GM12874 (cell line): Measurements from ENCODE around the gene IL23R.

Source experiments
- TF ChIP-seq, protein P1 (sequence below): IDR thresholded peaks from 2 replicates; pipeline ENCODE4 v1.5.1; 2011; ENCODE audit warnings: low read depth, mild to moderate bottlenecking, control low read depth, low read length, moderate library complexity; ENCODE audit not compliant: insufficient read depth

IL23R gene

DNA sequence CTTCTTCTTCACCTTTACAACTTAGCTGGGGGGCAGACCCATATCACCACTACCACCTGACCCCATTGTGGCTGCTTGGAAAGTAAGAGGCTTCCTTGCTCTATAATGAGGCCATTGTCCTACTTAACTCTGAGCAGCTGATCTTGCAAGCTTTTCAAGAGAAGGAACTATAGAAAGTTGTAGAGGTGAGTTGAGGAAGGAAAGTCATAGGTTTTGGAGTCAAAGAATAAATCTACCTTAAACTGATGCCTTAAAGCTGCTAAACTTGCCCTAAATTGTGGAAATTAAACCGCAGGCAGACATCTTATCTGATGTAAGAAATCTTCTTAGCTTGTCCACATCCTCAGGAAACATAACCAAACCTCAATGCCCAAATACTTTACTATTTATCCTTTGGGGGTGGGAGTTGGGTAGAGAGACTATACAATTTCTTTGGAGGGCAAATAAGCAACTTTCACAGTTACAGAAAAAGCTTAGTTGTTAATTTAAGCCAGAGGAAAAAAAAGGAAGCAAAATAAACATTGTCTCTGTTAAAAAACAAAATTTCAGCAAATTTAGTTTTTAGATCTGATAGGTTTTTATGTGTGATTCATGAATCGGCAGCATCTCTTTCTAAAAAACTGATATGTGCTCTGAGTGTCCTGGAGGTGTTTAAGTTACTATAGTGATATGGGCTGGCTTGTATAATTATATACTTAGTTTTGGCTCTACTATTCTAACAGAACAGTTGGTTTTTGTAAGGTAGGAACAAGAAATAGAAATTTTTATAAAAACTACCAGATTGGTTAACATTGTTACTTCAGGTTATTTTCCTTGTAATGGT is 4.7 kb downstream of the IL23R start:
- TF ChIP-seq, protein P1, sequence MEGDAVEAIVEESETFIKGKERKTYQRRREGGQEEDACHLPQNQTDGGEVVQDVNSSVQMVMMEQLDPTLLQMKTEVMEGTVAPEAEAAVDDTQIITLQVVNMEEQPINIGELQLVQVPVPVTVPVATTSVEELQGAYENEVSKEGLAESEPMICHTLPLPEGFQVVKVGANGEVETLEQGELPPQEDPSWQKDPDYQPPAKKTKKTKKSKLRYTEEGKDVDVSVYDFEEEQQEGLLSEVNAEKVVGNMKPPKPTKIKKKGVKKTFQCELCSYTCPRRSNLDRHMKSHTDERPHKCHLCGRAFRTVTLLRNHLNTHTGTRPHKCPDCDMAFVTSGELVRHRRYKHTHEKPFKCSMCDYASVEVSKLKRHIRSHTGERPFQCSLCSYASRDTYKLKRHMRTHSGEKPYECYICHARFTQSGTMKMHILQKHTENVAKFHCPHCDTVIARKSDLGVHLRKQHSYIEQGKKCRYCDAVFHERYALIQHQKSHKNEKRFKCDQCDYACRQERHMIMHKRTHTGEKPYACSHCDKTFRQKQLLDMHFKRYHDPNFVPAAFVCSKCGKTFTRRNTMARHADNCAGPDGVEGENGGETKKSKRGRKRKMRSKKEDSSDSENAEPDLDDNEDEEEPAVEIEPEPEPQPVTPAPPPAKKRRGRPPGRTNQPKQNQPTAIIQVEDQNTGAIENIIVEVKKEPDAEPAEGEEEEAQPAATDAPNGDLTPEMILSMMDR: no peak

DNA sequence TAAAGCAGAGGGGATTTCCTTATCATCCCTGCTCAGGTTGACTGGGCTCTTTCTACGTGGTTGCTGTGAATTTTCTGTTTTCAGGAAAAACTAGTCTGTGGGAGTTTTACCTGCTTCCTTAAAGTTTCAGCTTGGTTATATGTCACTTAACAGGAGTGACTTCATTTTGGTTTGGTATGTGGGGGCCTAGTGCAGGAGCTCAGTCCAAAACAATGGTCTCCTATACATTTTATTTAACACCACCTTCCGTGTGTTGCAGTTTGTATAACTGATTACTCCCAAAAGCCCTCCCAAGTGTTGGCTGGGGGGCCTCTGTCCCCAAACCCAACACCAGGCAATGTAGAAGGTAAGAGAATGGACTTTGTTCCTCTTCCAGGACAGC is 5.3 kb downstream of the IL23R start:
- TF ChIP-seq, protein P1: no peak

DNA sequence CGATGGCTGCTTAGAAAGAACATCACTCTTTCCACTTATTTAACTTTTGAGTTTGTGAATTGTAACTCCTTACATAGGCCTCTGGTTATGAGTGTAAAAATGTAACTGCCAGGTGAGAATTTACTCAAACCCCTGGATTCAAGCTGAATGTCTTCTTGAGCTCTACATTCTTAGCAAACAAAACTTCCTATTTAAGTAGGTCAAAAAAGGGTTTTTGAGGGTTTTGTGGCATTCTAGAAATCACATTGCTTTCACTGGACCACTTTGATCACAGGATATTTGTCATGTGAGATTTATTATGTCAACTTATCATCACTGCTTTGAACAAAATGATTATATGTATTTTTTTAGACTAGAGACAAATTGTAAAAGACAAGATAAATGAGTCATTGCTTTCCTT is 5.7 kb downstream of the IL23R start:
- TF ChIP-seq, protein P1: no peak

DNA sequence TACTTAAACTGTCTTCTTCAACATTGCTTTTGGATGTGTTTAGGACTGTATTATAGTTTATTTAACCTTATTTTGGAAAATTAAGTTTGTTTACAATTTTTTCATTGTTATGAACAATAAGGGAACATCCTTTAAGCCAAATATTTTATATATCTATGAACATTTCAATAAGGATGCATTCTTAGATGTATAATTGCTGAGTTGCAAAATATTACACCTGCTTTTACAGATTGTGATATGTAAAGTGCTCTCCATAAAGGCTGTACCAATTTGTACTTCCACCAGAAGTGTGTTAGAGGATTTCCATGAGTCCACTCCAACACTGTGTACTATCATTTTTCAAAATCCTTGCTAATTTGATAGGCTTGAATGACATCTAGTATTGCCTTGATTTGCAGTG is 7.7 kb downstream of the IL23R start:
- TF ChIP-seq, protein P1: no peak

DNA sequence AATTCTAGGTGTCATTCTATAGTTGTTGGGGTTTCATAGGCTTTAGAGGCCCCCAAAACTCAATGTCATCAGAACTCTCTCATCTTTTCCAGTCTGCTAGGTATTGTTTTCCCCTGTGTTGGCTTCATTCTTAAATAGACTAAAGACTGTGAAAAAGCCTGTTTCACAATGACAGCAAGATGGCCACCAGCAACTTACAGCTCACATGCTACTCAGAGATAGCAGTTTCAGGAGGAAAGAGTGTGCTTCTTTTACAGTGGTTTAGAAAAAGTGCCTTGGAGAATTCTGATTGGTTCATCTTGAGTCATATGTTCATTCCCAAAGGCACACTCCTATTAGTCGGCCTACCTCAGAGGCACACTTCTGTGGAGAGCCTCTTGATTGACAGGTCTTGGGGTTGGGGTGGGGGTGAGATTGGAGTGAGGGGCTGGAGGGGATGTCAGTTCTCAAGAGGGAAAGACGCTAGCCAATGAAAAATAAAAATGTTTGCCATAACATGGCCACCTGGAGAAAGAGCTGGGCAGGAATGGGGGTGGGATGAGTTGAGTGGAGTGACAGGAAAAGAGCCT is 8.5 kb downstream of the IL23R start:
- TF ChIP-seq, protein P1: no peak

DNA sequence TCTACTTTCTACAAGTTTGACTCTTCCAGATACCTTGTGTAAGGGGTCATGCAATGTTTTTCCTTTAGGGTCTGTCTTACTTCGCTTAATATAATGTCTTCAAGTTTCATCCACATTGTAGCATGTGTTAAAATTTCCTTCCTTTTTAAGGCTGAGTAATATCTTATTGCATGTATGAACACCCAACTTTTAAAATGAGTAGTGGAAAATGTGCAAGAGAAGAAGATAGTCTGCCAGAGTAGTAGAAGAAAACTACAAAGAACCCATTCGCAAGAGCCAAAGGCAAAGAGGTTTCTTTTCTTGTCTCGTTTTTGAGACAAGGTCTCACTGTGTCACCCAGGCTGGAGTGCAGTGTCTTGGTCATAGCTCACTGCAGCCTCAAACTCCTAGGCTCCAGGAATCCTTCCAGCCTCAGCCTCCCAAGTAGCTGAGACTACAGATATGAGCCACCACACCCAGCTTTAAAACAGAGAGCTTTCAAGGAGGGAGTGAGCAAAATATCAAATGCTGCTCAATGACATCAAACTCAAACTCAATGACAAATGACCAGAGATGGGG is 9.4 kb downstream of the IL23R start:
- TF ChIP-seq, protein P1: no peak

DNA sequence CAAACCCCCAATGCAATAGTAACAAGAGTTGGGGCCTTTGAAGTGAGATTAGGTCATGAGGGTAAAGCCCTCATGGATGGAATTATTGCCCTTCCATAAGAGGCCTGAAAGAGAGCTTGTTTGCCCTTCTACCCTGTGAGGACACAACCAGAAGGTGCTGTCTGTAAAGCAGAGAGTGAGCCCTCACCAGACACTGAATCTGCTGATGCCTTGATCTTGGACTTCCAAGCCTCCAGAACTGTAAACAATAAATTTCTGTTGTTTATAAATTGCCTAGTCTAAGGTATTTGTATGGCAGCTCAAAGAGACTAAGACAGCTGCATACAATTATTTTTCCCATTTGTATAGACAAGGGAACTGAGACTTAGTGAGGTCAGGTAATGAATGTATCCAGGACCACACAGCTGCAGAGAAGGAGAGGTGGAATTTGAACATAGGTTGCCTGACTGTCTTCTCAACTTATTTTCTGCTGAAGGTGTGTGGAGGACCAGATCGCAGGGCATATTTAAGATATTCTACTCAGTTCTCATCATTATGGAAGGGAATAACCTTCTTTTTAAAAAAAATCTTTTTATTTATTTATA is 18.7 kb downstream of the IL23R start:
- TF ChIP-seq, protein P1: no peak
